Omental fat pad (tissue), 4 donors: ENCODE results near the gene A3GALT2. TPM values are rescaled to one million over a fixed set of nuclear protein-coding genes. Genes with fewer than 3 reads are reported as not detected.

Source experiments
- ATAC-seq: fragments of 150-250 bp; one replicate; pipeline ENCODE4 v1.9.1; 2016; ENCODE audit warnings: mild to moderate bottlenecking, moderate library complexity; ENCODE audit not compliant: low FRiP score
- DNase-seq: peaks from one replicate; pipeline ENCODE4 v3.0.0-alpha.2; 2019; ENCODE audit warnings: low spot score
- CTCF ChIP-seq, 3 donors: fragments of 450-650 bp; IDR thresholded peaks; one replicate each; pipeline ENCODE4 v1.5.1; 2016 to 2017; ENCODE audit warnings: antibody characterized with exemption in 3 of 3, mild to moderate bottlenecking in 3 of 3, moderate library complexity in 2 of 3
- total RNA-seq, 4 donors: library from RNA; depleted of rRNA; stranded (reverse); fragments of >200 nt; gene quantifications; one replicate each; pipeline ENCODE4 v1.1.0, GENCODE V29; 2016

Gene A3GALT2
- total RNA-seq: not detected

DNA sequence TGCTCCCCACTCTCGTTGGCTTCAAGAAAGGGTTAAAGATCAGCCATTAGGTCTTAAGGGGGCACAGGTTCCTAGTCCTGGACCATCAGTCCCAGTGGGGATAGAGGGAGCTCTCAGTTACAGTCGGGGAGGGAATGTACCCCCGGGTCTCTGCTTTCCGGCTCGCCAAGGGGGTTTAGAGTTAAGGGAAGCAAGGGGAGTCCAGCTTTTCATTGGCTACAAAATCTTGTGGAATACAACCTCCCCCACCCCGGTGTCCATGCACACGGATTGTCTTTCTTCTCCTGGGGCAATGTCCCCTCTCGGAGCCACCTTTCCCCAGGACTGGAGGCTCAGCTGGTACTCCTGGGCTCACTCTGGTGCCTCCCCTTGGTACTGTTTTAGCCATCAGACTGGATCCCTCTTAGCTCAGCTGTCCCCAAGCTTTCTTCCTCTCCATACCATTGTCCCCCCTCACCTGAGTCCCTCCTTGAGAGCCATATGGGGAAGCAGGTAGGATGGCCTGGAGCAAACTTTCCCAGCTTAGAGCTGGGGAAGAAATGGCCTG is at the start of gene A3GALT2:
Gene A3GALT2, minus strand, starts transcription at position 480 of the 547 bp plus-strand sequence. Its CDS starts 0 bp downstream, at position 480.
- ATAC-seq (no peak), DNase-seq (no peak)
- TF ChIP-seq CTCF (IDR thresholded peaks at IDR 0.05): no peak

GRCh38 chr1:33370301-33370700 is 49.4 kb upstream of the A3GALT2 start:
- no peak for ATAC-seq
- no peak for TF ChIP-seq CTCF (IDR thresholded peaks at IDR 0.05)
- no peak for DNase-seq

DNA sequence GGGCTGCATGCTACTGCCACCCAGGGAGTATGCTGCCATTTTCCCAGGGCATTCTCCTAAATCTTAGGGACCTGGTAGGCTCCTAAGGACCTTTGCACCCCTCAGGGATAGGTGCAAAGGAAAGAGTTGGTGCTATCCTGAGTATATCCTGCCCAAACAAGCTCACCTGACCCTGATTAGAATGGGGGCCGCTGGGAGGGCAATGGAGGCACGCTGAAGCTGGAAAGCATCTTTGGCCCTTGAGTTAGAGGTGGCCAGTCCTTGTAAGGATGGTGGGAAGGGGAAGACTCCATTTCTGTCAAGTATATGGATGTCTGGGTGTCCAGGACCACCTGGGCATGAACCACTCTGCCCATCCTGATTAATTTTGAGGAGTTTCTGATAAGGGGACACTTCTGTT is 48.9 kb upstream of the A3GALT2 start:
- no peak for TF ChIP-seq CTCF (IDR thresholded peaks at IDR 0.05)
- no peak for DNase-seq
- no peak for ATAC-seq

- ATAC-seq (no peak), DNase-seq (no peak)
- TF ChIP-seq CTCF (IDR thresholded peaks at IDR 0.05): no peak
Measured at GRCh38 chr1:33369081-33369480, 48.2 kb upstream of the A3GALT2 start.

DNA sequence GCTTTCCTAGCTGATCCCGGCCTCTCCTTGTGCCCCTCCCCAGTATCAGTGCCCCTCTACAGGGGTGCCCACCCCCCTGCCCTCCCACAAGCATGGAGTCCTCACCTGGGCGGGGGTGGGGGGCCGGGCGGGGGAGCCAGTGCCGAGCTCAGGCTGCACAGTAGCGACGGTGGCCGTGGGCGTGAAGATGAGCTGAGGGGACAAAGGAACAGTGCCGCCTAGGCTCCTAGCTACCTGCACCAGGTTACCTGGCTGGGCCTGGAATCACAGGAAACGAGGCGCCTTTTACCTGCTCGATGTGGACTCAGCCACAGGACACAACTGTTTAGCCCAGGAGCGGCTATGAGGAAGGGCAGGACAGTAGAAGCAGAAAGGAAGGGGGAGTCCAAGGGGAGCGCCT is 47.5 kb upstream of the A3GALT2 start:
- TF ChIP-seq CTCF (IDR thresholded peaks at IDR 0.05): no peak
- ATAC-seq: peak; percentile 1
- no peak for DNase-seq

DNA sequence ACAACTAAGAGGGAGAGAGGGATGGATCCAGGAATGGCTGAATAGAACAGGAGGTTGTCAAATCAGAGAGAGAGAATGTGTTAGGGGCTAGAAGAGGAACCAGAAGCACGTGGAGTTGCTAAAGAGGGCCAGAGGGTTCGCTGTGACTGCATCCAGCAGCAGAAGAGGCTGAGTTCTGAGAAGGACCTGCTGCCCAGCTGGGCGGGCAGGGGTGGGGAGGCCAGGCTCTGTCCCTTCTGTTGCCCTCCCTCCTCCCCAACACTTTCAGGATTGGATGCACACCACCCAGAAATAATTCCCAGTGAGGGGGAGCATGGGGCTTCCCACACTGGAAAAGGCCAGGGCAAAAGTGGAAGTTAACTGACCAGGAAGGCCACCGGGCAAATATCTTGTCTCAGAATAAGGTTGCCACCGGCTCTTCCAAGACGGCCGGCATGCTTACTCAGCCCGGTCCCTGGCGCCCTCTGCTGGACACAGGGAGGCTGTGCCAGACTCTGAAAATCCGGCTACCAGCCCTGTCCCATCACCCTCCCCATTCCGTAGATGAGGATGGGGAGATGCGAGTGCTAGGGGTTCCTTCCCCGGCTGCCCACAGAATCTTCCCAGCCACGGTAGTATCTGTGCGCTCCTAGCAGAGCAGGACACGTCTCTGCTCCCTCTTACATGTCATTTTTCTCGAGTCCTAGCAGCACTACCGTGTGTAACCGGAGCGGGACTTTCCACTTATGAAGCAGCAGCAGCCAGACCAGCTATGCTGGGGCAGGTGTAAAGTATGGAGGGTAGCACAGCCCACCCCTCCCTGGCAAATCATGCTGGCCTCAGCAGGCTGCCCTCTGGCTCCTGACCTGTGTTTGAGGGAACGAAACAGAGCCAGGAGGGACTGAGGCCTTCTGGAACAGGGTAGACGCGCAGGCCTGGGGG is 46.8 kb upstream of the A3GALT2 start:
- peak; percentile 76 for DNase-seq
- ATAC-seq: peak; percentile 82
- peak in 1 of 3 donors; percentile 95 for TF ChIP-seq CTCF (IDR thresholded peaks at IDR 0.05)
